ENCODE results near the gene TEAD3. TPM values are rescaled to one million over a fixed set of nuclear protein-coding genes. Genes with fewer than 3 reads are reported as not detected.
A peak's percentile ranks its signal among the peaks of the same experiment; 100 is the strongest.

TEAD3 gene
- total and polyA plus RNA-seq, 4 donors, result 1.9 to 6.8 (median 4.5) TPM

DNA sequence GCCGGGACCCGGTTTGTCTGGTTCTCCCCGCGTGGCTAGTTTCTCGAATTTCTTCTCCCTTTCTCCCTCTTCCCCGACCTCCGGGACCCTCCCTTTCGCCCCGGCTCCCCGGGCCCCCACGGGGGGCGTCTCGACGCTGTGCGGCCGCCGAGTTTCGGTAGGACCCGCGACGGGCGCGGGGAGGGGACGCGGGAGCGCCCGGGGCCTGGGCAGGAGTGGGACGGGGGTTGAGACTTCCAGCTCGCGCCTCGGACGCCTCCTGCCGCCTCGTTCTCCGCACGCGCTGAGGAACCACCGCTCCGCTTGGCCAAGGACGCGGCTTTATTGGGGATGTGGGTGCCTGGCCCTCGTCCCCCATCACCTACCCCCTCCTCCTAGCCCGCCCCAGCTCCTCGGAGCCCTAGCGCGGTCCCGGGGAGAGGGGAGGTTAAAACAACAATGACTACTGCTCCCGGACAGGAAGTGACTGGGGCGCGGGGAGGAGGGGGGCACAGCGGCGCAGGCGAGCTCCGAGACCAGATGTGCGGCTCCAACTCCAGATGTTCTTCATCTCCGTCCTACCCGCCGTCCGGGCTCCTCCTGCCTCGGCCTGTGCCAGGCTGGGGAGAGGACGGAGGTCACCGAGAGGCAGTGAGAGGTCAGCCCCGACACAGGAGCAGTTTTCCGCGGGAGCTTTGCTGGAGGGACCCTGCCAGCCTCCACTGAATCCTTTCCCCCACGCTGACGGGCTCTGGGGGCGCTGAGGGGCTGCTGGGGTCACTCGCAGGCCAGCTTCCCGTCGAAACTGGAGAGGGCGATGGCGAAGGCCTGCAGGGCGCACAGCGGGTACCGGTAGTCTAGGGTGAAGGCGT lies 917 bp upstream of the TEAD3 start:
- H3K9ac ChIP-seq (ENCODE audit: low read depth in 1 of 2, low read length in 2 of 2), result peak overlapping the region in 1 of 2 donors; percentile 68
- H3K27ac ChIP-seq (ENCODE audit: low read depth in 1 of 2, low read length in 2 of 2), result peak overlapping the region; percentile 22 to 68
- H3K4me3 ChIP-seq (ENCODE audit: low read depth in 1 of 3, low read length in 3 of 3), result peak overlapping the region in 2 of 3 donors; percentile 38 to 88
- 13% methylated on average over 77 of the region's 77 CpGs for WGBS
- TF ChIP-seq NR2F2 (IDR thresholded peaks at IDR 0.05) (peak; percentile 66), SP1 (IDR thresholded peaks at IDR 0.05) (peak; percentile 18), HNF4G (IDR thresholded peaks at IDR 0.05) (no peak)
- TF ChIP-seq, protein P1, sequence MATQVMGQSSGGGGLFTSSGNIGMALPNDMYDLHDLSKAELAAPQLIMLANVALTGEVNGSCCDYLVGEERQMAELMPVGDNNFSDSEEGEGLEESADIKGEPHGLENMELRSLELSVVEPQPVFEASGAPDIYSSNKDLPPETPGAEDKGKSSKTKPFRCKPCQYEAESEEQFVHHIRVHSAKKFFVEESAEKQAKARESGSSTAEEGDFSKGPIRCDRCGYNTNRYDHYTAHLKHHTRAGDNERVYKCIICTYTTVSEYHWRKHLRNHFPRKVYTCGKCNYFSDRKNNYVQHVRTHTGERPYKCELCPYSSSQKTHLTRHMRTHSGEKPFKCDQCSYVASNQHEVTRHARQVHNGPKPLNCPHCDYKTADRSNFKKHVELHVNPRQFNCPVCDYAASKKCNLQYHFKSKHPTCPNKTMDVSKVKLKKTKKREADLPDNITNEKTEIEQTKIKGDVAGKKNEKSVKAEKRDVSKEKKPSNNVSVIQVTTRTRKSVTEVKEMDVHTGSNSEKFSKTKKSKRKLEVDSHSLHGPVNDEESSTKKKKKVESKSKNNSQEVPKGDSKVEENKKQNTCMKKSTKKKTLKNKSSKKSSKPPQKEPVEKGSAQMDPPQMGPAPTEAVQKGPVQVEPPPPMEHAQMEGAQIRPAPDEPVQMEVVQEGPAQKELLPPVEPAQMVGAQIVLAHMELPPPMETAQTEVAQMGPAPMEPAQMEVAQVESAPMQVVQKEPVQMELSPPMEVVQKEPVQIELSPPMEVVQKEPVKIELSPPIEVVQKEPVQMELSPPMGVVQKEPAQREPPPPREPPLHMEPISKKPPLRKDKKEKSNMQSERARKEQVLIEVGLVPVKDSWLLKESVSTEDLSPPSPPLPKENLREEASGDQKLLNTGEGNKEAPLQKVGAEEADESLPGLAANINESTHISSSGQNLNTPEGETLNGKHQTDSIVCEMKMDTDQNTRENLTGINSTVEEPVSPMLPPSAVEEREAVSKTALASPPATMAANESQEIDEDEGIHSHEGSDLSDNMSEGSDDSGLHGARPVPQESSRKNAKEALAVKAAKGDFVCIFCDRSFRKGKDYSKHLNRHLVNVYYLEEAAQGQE (IDR thresholded peaks at IDR 0.05), result no peak
- H3K36me3 ChIP-seq (ENCODE audit: control insufficient read depth in 4 of 4, insufficient read depth in 3 of 4, low read depth in 1 of 4, low read length in 3 of 4), result no peaks in the 10 kb centered on the region
- no peaks in the 10 kb centered on the region for H3K9me3 ChIP-seq (ENCODE audit: control insufficient read depth in 4 of 4, low read length in 3 of 4)
- no peak for DNase-seq (ENCODE audit: low spot score)
- no peaks in the 10 kb centered on the region for H3K27me3 ChIP-seq (ENCODE audit: control insufficient read depth in 4 of 4, insufficient read depth in 4 of 4, low read length in 3 of 4)
- peaks cover 9 to 25% (median 17%) of the 10 kb centered on the region in 4 donors for H3K4me1 ChIP-seq (ENCODE audit: control insufficient read depth in 4 of 4, insufficient read depth in 4 of 4, low read length in 3 of 4)

DNA sequence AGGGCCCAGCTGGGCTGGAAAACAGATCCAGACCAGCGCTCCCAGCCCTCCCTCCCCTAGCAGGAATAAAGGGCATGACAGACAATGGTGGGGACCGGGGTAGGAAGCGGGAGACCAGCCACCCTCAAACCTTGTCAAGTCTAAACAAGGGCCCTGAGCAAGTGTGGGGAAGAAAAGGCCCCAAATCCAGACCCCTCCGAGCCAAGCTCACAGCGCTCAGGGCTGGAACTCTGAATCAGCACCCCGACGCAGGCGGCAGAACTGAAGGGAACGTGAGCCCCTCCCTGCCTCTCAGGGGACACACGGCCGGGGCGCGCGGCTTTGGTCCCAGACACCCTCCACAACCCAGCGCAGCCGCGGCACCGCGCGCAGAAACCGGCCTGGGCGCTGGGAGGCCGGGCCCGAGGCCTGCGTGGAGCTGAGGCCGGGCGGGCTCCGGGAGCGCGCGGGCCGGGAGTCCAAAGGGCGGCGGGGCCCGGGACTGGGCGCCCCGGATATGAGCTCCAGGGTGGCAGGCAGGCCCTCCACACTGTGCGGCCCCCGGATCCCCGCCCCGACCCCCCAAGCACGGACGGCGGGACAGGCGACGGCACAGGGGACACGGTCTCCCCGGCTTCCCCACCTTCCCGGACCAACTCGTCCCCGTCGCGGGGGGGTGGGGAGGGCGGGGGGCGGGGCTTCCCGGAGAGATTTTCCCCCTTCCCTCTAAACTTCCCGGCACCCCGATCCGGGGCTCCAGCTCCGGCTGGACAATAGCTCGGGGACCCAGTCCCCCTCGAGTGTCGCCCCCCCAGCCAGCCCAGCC lies 641 bp downstream of the TEAD3 start:
- no peaks in the 10 kb centered on the region for H3K36me3 ChIP-seq (ENCODE audit: control insufficient read depth in 4 of 4, insufficient read depth in 3 of 4, low read depth in 1 of 4, low read length in 3 of 4)
- H3K9me3 ChIP-seq (ENCODE audit: control insufficient read depth in 4 of 4, low read length in 3 of 4), result no peaks in the 10 kb centered on the region
- H3K27ac ChIP-seq (ENCODE audit: low read depth in 1 of 2, low read length in 2 of 2), result peak overlapping the region; percentile 28 to 81
- WGBS, result 7% methylated on average over 63 of the region's 63 CpGs
- peak; percentile 50 for DNase-seq (ENCODE audit: low spot score)
- peak overlapping the region; percentile 44 to 88 (median 65) for H3K4me3 ChIP-seq (ENCODE audit: low read depth in 1 of 3, low read length in 3 of 3)
- H3K9ac ChIP-seq (ENCODE audit: low read depth in 1 of 2, low read length in 2 of 2), result peak overlapping the region; percentile 23 to 40
- H3K4me1 ChIP-seq (ENCODE audit: control insufficient read depth in 4 of 4, insufficient read depth in 4 of 4, low read length in 3 of 4), result peaks cover 9 to 32% (median 17%) of the 10 kb centered on the region in 4 donors
- no peaks in the 10 kb centered on the region for H3K27me3 ChIP-seq (ENCODE audit: control insufficient read depth in 4 of 4, insufficient read depth in 4 of 4, low read length in 3 of 4)
- TF ChIP-seq HNF4G (IDR thresholded peaks at IDR 0.05) (no peak), TAF1 (conservative IDR thresholded peaks at IDR 0.05) (no peak), RXRA (IDR thresholded peaks at IDR 0.05) (no peak), SP1 (IDR thresholded peaks at IDR 0.05) (no peak), FOXA2 (IDR thresholded peaks at IDR 0.05) (no peak), NR2F2 (IDR thresholded peaks at IDR 0.05) (no peak), GABPA (IDR thresholded peaks at IDR 0.05 in 1 of 2, conservative IDR thresholded peaks at IDR 0.05 in 1 of 2) (no peak), RAD21 (IDR thresholded peaks at IDR 0.05) (no peak), EGR1 (IDR thresholded peaks at IDR 0.05; ENCODE audit: low read depth in 2 of 2) (no peak), HNF4A (conservative IDR thresholded peaks at IDR 0.05) (no peak)
- TF ChIP-seq, protein P2, sequence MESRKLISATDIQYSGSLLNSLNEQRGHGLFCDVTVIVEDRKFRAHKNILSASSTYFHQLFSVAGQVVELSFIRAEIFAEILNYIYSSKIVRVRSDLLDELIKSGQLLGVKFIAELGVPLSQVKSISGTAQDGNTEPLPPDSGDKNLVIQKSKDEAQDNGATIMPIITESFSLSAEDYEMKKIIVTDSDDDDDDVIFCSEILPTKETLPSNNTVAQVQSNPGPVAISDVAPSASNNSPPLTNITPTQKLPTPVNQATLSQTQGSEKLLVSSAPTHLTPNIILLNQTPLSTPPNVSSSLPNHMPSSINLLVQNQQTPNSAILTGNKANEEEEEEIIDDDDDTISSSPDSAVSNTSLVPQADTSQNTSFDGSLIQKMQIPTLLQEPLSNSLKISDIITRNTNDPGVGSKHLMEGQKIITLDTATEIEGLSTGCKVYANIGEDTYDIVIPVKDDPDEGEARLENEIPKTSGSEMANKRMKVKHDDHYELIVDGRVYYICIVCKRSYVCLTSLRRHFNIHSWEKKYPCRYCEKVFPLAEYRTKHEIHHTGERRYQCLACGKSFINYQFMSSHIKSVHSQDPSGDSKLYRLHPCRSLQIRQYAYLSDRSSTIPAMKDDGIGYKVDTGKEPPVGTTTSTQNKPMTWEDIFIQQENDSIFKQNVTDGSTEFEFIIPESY (IDR thresholded peaks at IDR 0.05), result no peak

All from liver (tissue), 9 donors.